Heart left ventricle (tissue), 13 donors: ENCODE measurements around the gene NSUN2.

Experiments
- CTCF ChIP-seq, 12 donors: fragments of 200-600 bp; sonication (generic) in 4 of 12; IDR thresholded peaks; one replicate each; pipeline versions ENCODE4 v1.5.0 to v1.8.0; 2018 to 2022; ENCODE audit warnings: antibody characterized with exemption in 12 of 12, mild to moderate bottlenecking in 5 of 12
- POLR2A ChIP-seq, 2 donors: fragments of 450-650 bp; IDR thresholded peaks; one replicate each; pipeline ENCODE4 v1.6.1; 2017; ENCODE audit warnings: antibody characterized with exemption in 2 of 2, mild to moderate bottlenecking in 2 of 2, moderate library complexity in 2 of 2
- donor health status: ischemic (EF 13 %, LVEDD 7.1; RV severe dilation, severe dysfunction).
- donor health status: DM: no; HTN: yes; CAD: no.
- donor health status: DM: no; HTN: no; CAD: no.
- donor health status: ischemic (EF 25% LVEDD 6.9; RV normal size, moderate dysfunction).
- donor health status: ischemic (EF 25% LVEDD 5.7; RV mildly dilated, moderate dysfunction).
- donor health status: ischemic (EF 35%, LVEDD 5.7; RV mildly dilated, moderate dysfunction).
- donor health status: nonischemic (EF 11% LVEDD 7.7; RV severe dilation, severe dysfunction).
- donor health status: DM: yes; HTN: yes; CAD: no.
- donor health status: PGD.
- donor health status: ischemic (EF 29% LVEDD 5.4; RV normal size, mild dysfunction).
- donor health status: nonischemic (EF 23%, LVEDD 6.1; RV moderate dilation, normal function).

- TF ChIP-seq CTCF (IDR thresholded peaks at IDR 0.05) (no peak), POLR2A (IDR thresholded peaks at IDR 0.05) (no peak)
Measured at GRCh38 chr5:6626508-6626907, 6.3 kb downstream of the NSUN2 start.
